RWPE2 (cell line): Measurements from ENCODE around the gene ERP44.

Experiments used
- ATAC-seq: fragments of 200-7000 bp; cut with Tn5 transposase; 3 replicates; pipeline ENCODE4 v1.9.1; 2021; ENCODE audit warnings: low read depth
- DNase-seq: peaks from one replicate; pipeline ENCODE4 v3.0.0-alpha.2; 2020; ENCODE audit warnings: low spot score
- H3K27ac ChIP-seq: fragments of 450-650 bp; 2 replicates; pipeline ENCODE4 v1.5.1; 2017; ENCODE audit warnings: mild to moderate bottlenecking; ENCODE audit not compliant: poor library complexity, severe bottlenecking
- H3K27me3 ChIP-seq: fragments of 250-450 bp; sonication (Bioruptor Pico); 2 replicates; pipeline ENCODE4 v1.5.1; 2021; ENCODE audit warnings: mild to moderate bottlenecking, moderate library complexity; ENCODE audit not compliant: insufficient read depth, poor library complexity, severe bottlenecking
- H3K36me3 ChIP-seq: fragments of 250-450 bp; sonication (Bioruptor Pico); 2 replicates; pipeline ENCODE4 v1.5.1; 2020; ENCODE audit warnings: low read depth, mild to moderate bottlenecking, moderate library complexity
- H3K4me1 ChIP-seq: fragments of 250-450 bp; sonication (Bioruptor Pico); 2 replicates; pipeline ENCODE4 v1.5.1; 2021; ENCODE audit warnings: mild to moderate bottlenecking, moderate library complexity; ENCODE audit not compliant: insufficient read depth, poor library complexity, severe bottlenecking
- H3K4me3 ChIP-seq: fragments of 250-450 bp; sonication (Bioruptor Pico); 2 replicates; pipeline ENCODE4 v1.5.1; 2021; ENCODE audit warnings: mild to moderate bottlenecking, moderate library complexity; ENCODE audit not compliant: severe bottlenecking
- H3K9me3 ChIP-seq: fragments of 250-450 bp; sonication (Bioruptor Pico); 2 replicates; pipeline ENCODE4 v1.5.1; 2021; ENCODE audit warnings: mild to moderate bottlenecking, moderate library complexity; ENCODE audit not compliant: severe bottlenecking
- TF ChIP-seq, protein P1 (sequence below): fragments of 450-650 bp; IDR thresholded peaks from one replicate; pipeline ENCODE4 v1.5.1; 2017; ENCODE audit warnings: mild to moderate bottlenecking, moderate library complexity; ENCODE audit not compliant: poor library complexity, severe bottlenecking

The ERP44 gene

DNA sequence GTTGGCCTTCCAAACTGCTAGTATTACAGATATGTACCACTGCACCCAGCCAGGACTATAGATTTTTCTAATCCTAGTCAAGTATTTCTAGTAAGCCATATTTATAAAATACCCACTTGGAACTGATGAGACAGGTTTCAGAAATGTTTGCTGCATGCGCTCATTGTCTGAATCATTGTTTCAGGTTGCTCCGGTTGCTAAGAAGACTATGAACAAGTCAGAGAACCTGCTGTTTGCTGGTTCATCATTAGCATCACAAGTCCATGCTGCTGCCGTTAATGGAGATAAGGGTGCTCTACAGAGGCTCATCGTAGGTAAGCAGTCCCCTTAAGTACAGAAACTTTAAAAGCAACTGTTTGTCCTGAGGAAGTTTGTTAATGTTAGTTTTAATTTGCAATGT is 5.5 kb upstream of the ERP44 start:
- TF ChIP-seq, protein P1, sequence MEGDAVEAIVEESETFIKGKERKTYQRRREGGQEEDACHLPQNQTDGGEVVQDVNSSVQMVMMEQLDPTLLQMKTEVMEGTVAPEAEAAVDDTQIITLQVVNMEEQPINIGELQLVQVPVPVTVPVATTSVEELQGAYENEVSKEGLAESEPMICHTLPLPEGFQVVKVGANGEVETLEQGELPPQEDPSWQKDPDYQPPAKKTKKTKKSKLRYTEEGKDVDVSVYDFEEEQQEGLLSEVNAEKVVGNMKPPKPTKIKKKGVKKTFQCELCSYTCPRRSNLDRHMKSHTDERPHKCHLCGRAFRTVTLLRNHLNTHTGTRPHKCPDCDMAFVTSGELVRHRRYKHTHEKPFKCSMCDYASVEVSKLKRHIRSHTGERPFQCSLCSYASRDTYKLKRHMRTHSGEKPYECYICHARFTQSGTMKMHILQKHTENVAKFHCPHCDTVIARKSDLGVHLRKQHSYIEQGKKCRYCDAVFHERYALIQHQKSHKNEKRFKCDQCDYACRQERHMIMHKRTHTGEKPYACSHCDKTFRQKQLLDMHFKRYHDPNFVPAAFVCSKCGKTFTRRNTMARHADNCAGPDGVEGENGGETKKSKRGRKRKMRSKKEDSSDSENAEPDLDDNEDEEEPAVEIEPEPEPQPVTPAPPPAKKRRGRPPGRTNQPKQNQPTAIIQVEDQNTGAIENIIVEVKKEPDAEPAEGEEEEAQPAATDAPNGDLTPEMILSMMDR = no peak
- ATAC-seq = peak; percentile 53
- Histone ChIP-seq H3K9me3 (no peaks in the 10 kb centered on the region), H3K4me1 (no peaks in the 10 kb centered on the region), H3K4me3 (no peak overlapping the region), H3K27me3 (no peaks in the 10 kb centered on the region), H3K27ac (peak overlapping the region; percentile 36), H3K36me3 (peaks cover 65% of the 10 kb centered on the region)
- no peak for DNase-seq

DNA sequence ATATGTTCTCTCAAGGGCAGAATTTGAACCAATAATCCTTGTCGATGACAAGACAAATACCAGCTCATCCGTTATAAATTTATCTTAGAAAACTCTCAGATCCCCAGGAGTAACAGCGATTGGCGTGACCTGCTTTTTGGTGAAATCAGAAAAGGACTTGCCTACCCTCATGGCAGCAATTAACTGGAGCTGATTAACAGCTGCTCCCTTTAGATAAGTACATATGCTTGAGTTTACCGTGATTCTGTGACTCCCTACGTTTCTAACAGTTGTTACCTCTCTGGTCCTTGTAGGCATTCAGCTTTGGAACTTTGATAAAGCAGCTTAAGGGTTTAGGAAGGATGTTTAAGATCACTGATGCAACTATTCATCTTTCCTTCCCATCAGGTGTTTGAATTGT is 2.8 kb upstream of the ERP44 start:
- H3K9me3 ChIP-seq = no peaks in the 10 kb centered on the region
- no peak overlapping the region for H3K4me3 ChIP-seq
- peaks cover 38% of the 10 kb centered on the region for H3K36me3 ChIP-seq
- no peak overlapping the region for H3K27ac ChIP-seq
- H3K27me3 ChIP-seq = no peaks in the 10 kb centered on the region
- DNase-seq (no peak), ATAC-seq (no peak)
- TF ChIP-seq, protein P1 = no peak
- peaks cover 8% of the 10 kb centered on the region for H3K4me1 ChIP-seq

- peak overlapping the region; percentile 45 for H3K27ac ChIP-seq
- DNase-seq = no peak
Measured at GRCh38 chr9:100100146-100100667, 1.4 kb upstream of the ERP44 start.

GRCh38 chr9:100099722-100100042 is 882 bp upstream of the ERP44 start:
- TF ChIP-seq, protein P1 = no peak
- no peaks in the 10 kb centered on the region for H3K27me3 ChIP-seq
- H3K36me3 ChIP-seq = peaks cover 19% of the 10 kb centered on the region
- peaks cover 8% of the 10 kb centered on the region for H3K4me1 ChIP-seq
- H3K4me3 ChIP-seq = peak overlapping the region; percentile 74
- H3K27ac ChIP-seq = peak overlapping the region; percentile 45
- ATAC-seq (peak; percentile 2; the same call in 2 of the 3 replicates), DNase-seq (no peak)
- no peaks in the 10 kb centered on the region for H3K9me3 ChIP-seq

More at GRCh38 chr9:100100146-100100667, 1.4 kb upstream of the ERP44 start:
- TF ChIP-seq, protein P1 = no peak
- peaks cover 24% of the 10 kb centered on the region for H3K36me3 ChIP-seq
- H3K9me3 ChIP-seq = no peaks in the 10 kb centered on the region
- H3K4me1 ChIP-seq = peaks cover 8% of the 10 kb centered on the region
- no peak for ATAC-seq
- H3K4me3 ChIP-seq = peak overlapping the region; percentile 74
- H3K27me3 ChIP-seq = no peaks in the 10 kb centered on the region

DNA sequence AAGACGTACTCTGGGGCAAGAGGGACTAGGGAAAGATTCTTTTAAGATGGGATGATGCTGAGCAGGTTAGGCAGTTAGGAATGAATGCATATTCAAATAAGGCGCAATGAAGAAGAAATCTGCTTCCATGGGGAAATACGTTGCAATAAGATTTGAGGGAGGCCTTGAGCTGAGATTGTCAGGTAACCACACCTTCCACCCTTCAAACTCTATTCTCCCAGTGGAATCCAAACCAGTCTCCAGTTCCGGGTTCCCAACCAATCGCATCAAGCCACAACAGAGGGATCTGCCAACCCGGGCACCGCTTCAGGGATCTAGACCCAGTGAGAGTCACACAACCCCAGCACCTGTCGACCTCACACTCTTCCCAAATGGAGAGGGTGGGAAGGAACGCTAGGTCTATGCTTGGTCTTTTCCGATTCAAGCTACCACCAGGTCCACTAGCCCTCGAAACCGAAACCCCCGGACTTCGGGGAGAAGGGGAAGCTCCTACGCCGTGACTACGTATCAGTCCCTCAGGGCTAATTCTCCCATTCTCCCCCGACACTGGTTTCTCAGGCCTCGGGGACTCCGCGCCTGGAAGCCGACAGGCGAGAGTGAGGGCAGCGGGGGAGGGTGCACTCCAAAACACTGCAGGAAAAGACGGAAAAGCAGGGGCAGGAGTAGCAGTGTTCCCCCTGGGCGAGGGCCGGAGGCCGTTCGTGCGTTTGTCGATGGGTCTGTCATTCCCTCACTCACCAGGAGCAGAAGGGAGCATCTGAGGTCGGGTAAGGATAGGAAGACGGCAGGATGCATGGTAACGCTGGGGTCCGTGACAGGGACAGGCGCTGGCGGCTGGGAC is 534 bp downstream of the ERP44 start:
- peak; percentile 67 for ATAC-seq
- DNase-seq = peak; percentile 81
- peaks cover 8% of the 10 kb centered on the region for H3K4me1 ChIP-seq

More for the DNA sequence above, 534 bp downstream of the ERP44 start:
- Histone ChIP-seq H3K27ac (peak overlapping the region; percentile 45), H3K36me3 (peaks cover 9% of the 10 kb centered on the region), H3K9me3 (no peaks in the 10 kb centered on the region), H3K4me3 (peak overlapping the region; percentile 74), H3K27me3 (no peaks in the 10 kb centered on the region)
- TF ChIP-seq, protein P1 = no peak
